Sigmoid colon (tissue), 4 donors: Measurements from ENCODE around the gene MTSS2.

Experiments
- EP300 ChIP-seq, 4 donors: sonication (generic); formaldehyde crosslinking; IDR thresholded peaks; one replicate each; pipeline ENCODE4 v1.6.1; 2017; ENCODE audit warnings: antibody characterized with exemption in 4 of 4
- POLR2A ChIP-seq, 2 donors: fragments of 450-650 bp; IDR thresholded peaks; one replicate each; pipeline ENCODE4 v1.6.1; 2016; ENCODE audit warnings: antibody characterized with exemption in 2 of 2, mild to moderate bottlenecking in 2 of 2, moderate library complexity in 2 of 2
- TF ChIP-seq, protein P1 (sequence below), 4 experiments: fragments of 450-650 bp in 3 of 4; fragments of 200-600 bp in 1 of 4; IDR thresholded peaks; one replicate each; pipeline ENCODE4 v1.5.1; 2016 to 2019; ENCODE audit warnings: antibody characterized with exemption in 4 of 4, mild to moderate bottlenecking in 3 of 4, moderate library complexity in 2 of 4

DNA sequence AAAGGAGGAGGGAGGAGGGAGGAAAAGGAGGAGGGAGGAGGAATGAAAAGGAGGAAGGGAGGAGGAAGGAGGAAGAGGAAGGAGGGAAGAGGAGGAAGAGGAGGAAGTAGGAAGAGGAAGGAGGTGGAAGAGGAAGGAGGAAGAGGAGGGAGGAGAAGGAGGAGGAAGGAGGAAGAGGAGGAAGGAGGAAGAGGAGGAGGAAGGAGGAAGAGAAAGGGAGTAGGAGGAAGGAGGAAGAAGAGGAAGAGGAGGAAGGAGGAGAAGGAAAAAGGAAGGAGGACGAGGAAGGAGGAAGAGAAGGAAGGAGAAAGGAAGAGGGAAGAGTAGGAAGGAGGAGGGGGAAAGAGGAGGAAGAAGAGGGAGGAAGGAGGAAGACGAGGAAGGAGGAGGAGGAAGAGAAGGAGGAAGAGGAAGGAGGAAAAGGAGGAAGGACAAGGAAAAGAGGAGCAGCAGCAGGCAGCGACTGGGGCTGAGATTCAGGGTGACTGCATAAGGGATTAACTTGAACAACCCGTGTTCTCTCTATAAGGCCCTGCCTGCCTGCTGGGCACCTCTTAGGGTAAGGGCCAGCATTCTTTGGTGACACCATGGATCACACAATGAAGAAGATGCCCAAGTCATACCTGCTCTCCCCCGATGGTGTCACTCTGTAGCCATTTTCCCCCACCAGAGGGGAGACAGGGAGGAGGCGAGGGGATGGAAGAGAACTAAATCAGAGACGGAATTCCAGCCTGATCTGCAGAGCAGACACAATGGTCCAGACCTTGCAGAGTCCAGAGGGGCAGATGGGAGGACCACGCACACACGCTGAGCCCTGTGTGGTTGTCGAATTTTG, 40.9 kb downstream of the MTSS2 start:
- TF ChIP-seq, protein P1, sequence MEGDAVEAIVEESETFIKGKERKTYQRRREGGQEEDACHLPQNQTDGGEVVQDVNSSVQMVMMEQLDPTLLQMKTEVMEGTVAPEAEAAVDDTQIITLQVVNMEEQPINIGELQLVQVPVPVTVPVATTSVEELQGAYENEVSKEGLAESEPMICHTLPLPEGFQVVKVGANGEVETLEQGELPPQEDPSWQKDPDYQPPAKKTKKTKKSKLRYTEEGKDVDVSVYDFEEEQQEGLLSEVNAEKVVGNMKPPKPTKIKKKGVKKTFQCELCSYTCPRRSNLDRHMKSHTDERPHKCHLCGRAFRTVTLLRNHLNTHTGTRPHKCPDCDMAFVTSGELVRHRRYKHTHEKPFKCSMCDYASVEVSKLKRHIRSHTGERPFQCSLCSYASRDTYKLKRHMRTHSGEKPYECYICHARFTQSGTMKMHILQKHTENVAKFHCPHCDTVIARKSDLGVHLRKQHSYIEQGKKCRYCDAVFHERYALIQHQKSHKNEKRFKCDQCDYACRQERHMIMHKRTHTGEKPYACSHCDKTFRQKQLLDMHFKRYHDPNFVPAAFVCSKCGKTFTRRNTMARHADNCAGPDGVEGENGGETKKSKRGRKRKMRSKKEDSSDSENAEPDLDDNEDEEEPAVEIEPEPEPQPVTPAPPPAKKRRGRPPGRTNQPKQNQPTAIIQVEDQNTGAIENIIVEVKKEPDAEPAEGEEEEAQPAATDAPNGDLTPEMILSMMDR (IDR thresholded peaks at IDR 0.05): no peak
- TF ChIP-seq POLR2A (IDR thresholded peaks at IDR 0.05): no peak
- no peak for TF ChIP-seq EP300 (IDR thresholded peaks at IDR 0.05)
